H9 (cell line): Measurements from ENCODE around the gene JPT2. TPM values are rescaled to one million over a fixed set of nuclear protein-coding genes. Genes with fewer than 3 reads are reported as not detected.

Experiments
- DNase-seq: peaks from one replicate; pipeline ENCODE4 v3.0.0-alpha.2; 2017
- H2AFZ ChIP-seq: one replicate; pipeline ENCODE4 v1.6.1; 2013; ENCODE audit warnings: mild to moderate bottlenecking, low read length, control low read depth, moderate library complexity
- H2AK5ac ChIP-seq: 2 replicates; pipeline ENCODE4 v1.6.1; 2013; ENCODE audit warnings: low read length, control low read depth, mixed read lengths; ENCODE audit not compliant: insufficient read length
- H2BK120ac ChIP-seq: one replicate; pipeline ENCODE4 v1.6.1; 2013; ENCODE audit warnings: low read depth, mild to moderate bottlenecking, low read length, control low read depth, inconsistent platforms; ENCODE audit not compliant: poor library complexity, severe bottlenecking
- H2BK12ac ChIP-seq: 2 replicates; pipeline ENCODE4 v1.6.1; 2013; ENCODE audit warnings: low read length, control low read depth, mixed read lengths, low read depth; ENCODE audit not compliant: insufficient read length
- H2BK15ac ChIP-seq: 2 replicates; pipeline ENCODE4 v1.6.1; 2013; ENCODE audit warnings: low read depth, low read length, control low read depth
- H2BK20ac ChIP-seq: one replicate; pipeline ENCODE4 v1.6.1; 2013; ENCODE audit warnings: low read depth, mild to moderate bottlenecking, low read length, control low read depth, inconsistent platforms; ENCODE audit not compliant: poor library complexity, severe bottlenecking
- H2BK5ac ChIP-seq: 2 replicates; pipeline ENCODE4 v1.6.1; 2013; ENCODE audit warnings: low read length, control low read depth, mixed read lengths; ENCODE audit not compliant: insufficient read length
- H3K14ac ChIP-seq: 2 replicates; pipeline ENCODE4 v1.6.1; 2013; ENCODE audit warnings: low read length, control low read depth; ENCODE audit not compliant: insufficient read depth
- H3K18ac ChIP-seq: 2 replicates; pipeline ENCODE4 v1.6.1; 2013; ENCODE audit warnings: low read depth, mild to moderate bottlenecking, mixed read lengths, low read length, control low read depth; ENCODE audit not compliant: insufficient read length
- H3K23ac ChIP-seq: 2 replicates; pipeline ENCODE4 v1.6.1; 2013; ENCODE audit warnings: low read length, control low read depth, mixed read lengths, low read depth; ENCODE audit not compliant: insufficient read length
- H3K23me2 ChIP-seq: 2 replicates; pipeline ENCODE4 v1.6.1; 2013; ENCODE audit warnings: low read depth, mild to moderate bottlenecking, mixed read lengths, low read length, control low read depth; ENCODE audit not compliant: insufficient read length, poor library complexity, severe bottlenecking
- H3K27ac ChIP-seq: 2 replicates; pipeline ENCODE4 v1.5.1; 2013; ENCODE audit warnings: low read length, control low read depth, mixed read lengths, low read depth; ENCODE audit not compliant: insufficient read length
- H3K27me3 ChIP-seq: 2 replicates; pipeline ENCODE4 v1.6.1; 2013; ENCODE audit warnings: low read length, control low read depth, inconsistent platforms; ENCODE audit not compliant: insufficient read depth
- H3K4ac ChIP-seq: 2 replicates; pipeline ENCODE4 v1.6.1; 2013; ENCODE audit warnings: low read depth, mild to moderate bottlenecking, control low read depth, inconsistent platforms, low read length, moderate library complexity
- H3K4me1 ChIP-seq: 2 replicates; pipeline ENCODE4 v1.6.1; 2013; ENCODE audit warnings: low read length, control low read depth, inconsistent platforms; ENCODE audit not compliant: insufficient read depth
- H3K4me2 ChIP-seq: 2 replicates; pipeline ENCODE4 v1.6.1; 2013; ENCODE audit warnings: low read length, control low read depth, mixed read lengths; ENCODE audit not compliant: insufficient read length, insufficient read depth
- H3K56ac ChIP-seq: 2 replicates; pipeline ENCODE4 v1.6.1; 2013; ENCODE audit warnings: low read depth, mild to moderate bottlenecking, mixed read lengths, low read length, control low read depth; ENCODE audit not compliant: insufficient read length
- H3K79me1 ChIP-seq: 2 replicates; pipeline ENCODE4 v1.6.1; 2013; ENCODE audit warnings: low read depth, mild to moderate bottlenecking, moderate library complexity, low read length, control low read depth, inconsistent platforms; ENCODE audit not compliant: insufficient read depth, poor library complexity, severe bottlenecking
- H3K79me2 ChIP-seq: 2 replicates; pipeline ENCODE4 v1.6.1; 2013; ENCODE audit warnings: low read length, control low read depth, inconsistent platforms; ENCODE audit not compliant: insufficient read depth
- H3K9ac ChIP-seq: 2 replicates; pipeline ENCODE4 v1.6.1; 2013; ENCODE audit warnings: low read length, control low read depth, mixed read lengths; ENCODE audit not compliant: insufficient read length; ENCODE audit errors: extremely low read depth
- H3K9me3 ChIP-seq: one replicate; pipeline ENCODE4 v1.6.1; 2013; ENCODE audit warnings: low read depth, low read length, inconsistent platforms; ENCODE audit not compliant: control insufficient read depth
- H3T11ph ChIP-seq: one replicate; pipeline ENCODE4 v1.6.1; 2013; ENCODE audit warnings: mild to moderate bottlenecking, low read length, control low read depth, inconsistent platforms
- H4K20me1 ChIP-seq: one replicate; pipeline ENCODE4 v1.6.1; 2013; ENCODE audit not compliant: control insufficient read depth, insufficient read length, insufficient read depth
- H4K5ac ChIP-seq: 2 replicates; pipeline ENCODE4 v1.6.1; 2013; ENCODE audit warnings: low read depth, mild to moderate bottlenecking, mixed read lengths, low read length, control low read depth; ENCODE audit not compliant: insufficient read length
- H4K8ac ChIP-seq: replicated peaks from 2 replicates; pipeline ENCODE4 v1.6.1; 2013; ENCODE audit warnings: low read length, control low read depth, mixed read lengths, low read depth; ENCODE audit not compliant: insufficient read length
- H4K91ac ChIP-seq: 2 replicates; pipeline ENCODE4 v1.6.1; 2013; ENCODE audit warnings: low read depth, mild to moderate bottlenecking, moderate library complexity, mixed read lengths, low read length, control low read depth; ENCODE audit not compliant: insufficient read length
- H3K27ac Mint-ChIP-seq, 3 experiments: 2 replicates in 2 of 3; 3 replicates in 1 of 3; pipeline ENCODE4 v1.8.0; 2020 to 2021; ENCODE audit warnings: mixed read lengths in 3 of 3, mild to moderate bottlenecking in 1 of 3, moderate library complexity in 1 of 3
- H3K27me3 Mint-ChIP-seq: 2 replicates; pipeline ENCODE4 v1.8.0; 2021; ENCODE audit warnings: low read depth, mild to moderate bottlenecking, moderate library complexity, mixed read lengths
- H3K36me3 Mint-ChIP-seq, 3 experiments: 2 replicates in 2 of 3; 3 replicates in 1 of 3; pipeline ENCODE4 v1.8.0; 2020 to 2021; ENCODE audit warnings: low read depth in 3 of 3, mixed read lengths in 3 of 3; ENCODE audit not compliant: insufficient read depth in 1 of 3
- H3K4me1 Mint-ChIP-seq, 2 experiments: 2 replicates each; pipeline ENCODE4 v1.8.0; 2020; ENCODE audit warnings: mixed read lengths in 2 of 2
- H3K4me3 Mint-ChIP-seq, 2 experiments: 2 replicates in 1 of 2; 3 replicates in 1 of 2; pipeline ENCODE4 v1.8.0; 2020 to 2021; ENCODE audit warnings: mild to moderate bottlenecking in 2 of 2, mixed read lengths in 2 of 2, moderate library complexity in 1 of 2
- H3K9me3 Mint-ChIP-seq, 2 experiments: 2 replicates in 1 of 2; 3 replicates in 1 of 2; pipeline ENCODE4 v1.8.0; 2020; ENCODE audit warnings: mild to moderate bottlenecking in 2 of 2, mixed read lengths in 2 of 2, moderate library complexity in 1 of 2
- CTCF ChIP-seq: fragments of 200-600 bp; sonication (generic); conservative IDR thresholded peaks from 3 replicates; pipeline ENCODE4 v1.8.0; 2021; ENCODE audit warnings: antibody characterized with exemption, mild to moderate bottlenecking
- WGBS: extraction: QIAGEN DNeasy Blood & Tissue Kit; methylation state at CpG from one replicate; pipeline ENCODE4 v1.1.7; 2013; ENCODE audit warnings: missing lambda C conversion rate, low lambda C conversion rate, mixed read lengths; ENCODE audit not compliant: insufficient read length; ENCODE audit errors: extremely low coverage; 5-methylcytosine and 5-hydroxymethylcytosine counted together
- total RNA-seq: library from RNA; stranded (reverse); gene quantifications from 2 replicates; pipeline ENCODE4 v1.2.1, GENCODE V29; 2021

JPT2 gene
- total RNA-seq, 1 experiment from 2014 or later: 206 TPM

- Histone ChIP-seq H2BK20ac (no peak overlapping the region), H4K20me1 (peaks cover 3% of the 10 kb centered on the region), H2BK12ac (no peak overlapping the region), H4K91ac (no peak overlapping the region), H3K79me2 (no peaks in the 10 kb centered on the region), H3K4me2 (no peak overlapping the region), H3T11ph (no peak overlapping the region), H2AFZ (no peak overlapping the region), H2AK5ac (no peak overlapping the region), H3K27me3 (no peaks in the 10 kb centered on the region), H4K8ac (no peak overlapping the region), H2BK120ac (no peak overlapping the region), H3K23ac (no peak overlapping the region), H3K23me2 (no peaks in the 10 kb centered on the region), H3K27ac (no peak overlapping the region), H3K56ac (no peak overlapping the region), H2BK15ac (no peak overlapping the region), H3K4me1 (no peaks in the 10 kb centered on the region), H3K9me3 (no peaks in the 10 kb centered on the region), H3K18ac (no peak overlapping the region), H3K79me1 (no peaks in the 10 kb centered on the region), H4K5ac (no peak overlapping the region), H3K14ac (no peak overlapping the region), H2BK5ac (no peak overlapping the region), H3K4ac (no peak overlapping the region), H3K9ac (no peak overlapping the region)
- Mint-ChIP-seq H3K9me3 (no peaks in the 10 kb centered on the region), H3K27ac (peak overlapping the region in 1 of 3 experiments; percentile 67; a peak in 2 of 7 replicates), H3K36me3 (peaks cover 3 to 23% (median 23%) of the 10 kb centered on the region in 3 experiments), H3K4me1 (no peaks in the 10 kb centered on the region), H3K4me3 (no peak overlapping the region), H3K27me3 (no peaks in the 10 kb centered on the region; the same call in 1 of the 2 replicates)
- no CpG with 5 or more reads among the region's 31 CpGs for WGBS
- no peak for DNase-seq
- TF ChIP-seq CTCF: no peak
These were observed 68.7 kb downstream of the JPT2 start for GRCh38 chr16:1746693-1747195.
